Right cardiac atrium (tissue), 5 donors: ENCODE results near the gene KRT2. TPM values are rescaled to one million over a fixed set of nuclear protein-coding genes. Genes with fewer than 3 reads are reported as not detected.

Experiments
- ATAC-seq, 2 donors: fragments of 200-7000 bp; cut with Tn5 transposase; one replicate each; pipeline versions ENCODE4 v1.8.0 to v1.9.1; 2020; ENCODE audit warnings: moderate library complexity in 2 of 2, mild to moderate bottlenecking in 1 of 2
- DNase-seq, 3 donors: peaks; one replicate each; pipeline ENCODE4 v3.0.0-alpha.2; 2020
- H3K27ac ChIP-seq: one replicate; pipeline ENCODE4 v1.5.1; 2013; ENCODE audit warnings: mild to moderate bottlenecking, low read length, control low read depth, moderate library complexity
- H3K27me3 ChIP-seq: one replicate; pipeline ENCODE4 v1.6.1; 2013; ENCODE audit not compliant: control insufficient read depth, insufficient read depth
- H3K4me1 ChIP-seq: one replicate; pipeline ENCODE4 v1.6.1; 2013; ENCODE audit warnings: low read length; ENCODE audit not compliant: control insufficient read depth, insufficient read depth
- H3K4me3 ChIP-seq: one replicate; pipeline ENCODE4 v1.5.1; 2013; ENCODE audit warnings: low read length, control low read depth
- H3K9me3 ChIP-seq: one replicate; pipeline ENCODE4 v1.6.1; 2013; ENCODE audit warnings: low read length; ENCODE audit not compliant: control insufficient read depth
- WGBS: extraction: QIAGEN DNeasy Blood & Tissue Kit; methylation state at CpG from one replicate; pipeline ENCODE4 v1.1.7; 2013; 5-methylcytosine and 5-hydroxymethylcytosine counted together
- intact Hi-C, 4 donors: fragments of 100-400 bp; cut with DNase I; formaldehyde crosslinking; loops; one replicate each; pipeline versions ENCODE4 v1.11.0 to v1.14.0; 2022 to 2023
- polyA plus RNA-seq: library from polyadenylated mRNA; stranded (reverse); fragments of 200-250 nt; gene quantifications from one replicate; pipeline ENCODE4 v1.2.3, GENCODE V29; 2013
- total RNA-seq, 4 donors: library from RNA; stranded (reverse); fragmentation: NEBNext Ultra II Directional; extraction: Animal tissue kit (Norgen Biotek cat#: 25700); gene quantifications; one replicate each; pipeline ENCODE4 v1.2.1, GENCODE V29; 2021
- donor health status: healthy with polysubstance abuse.
- donor health status: DM: no; HTN: yes; CAD: no.
- donor health status: DM: no; HTN: no; CAD: no.
- donor health status: DM: no; HTN: yes; CAD: no; lungs with severe emphysema.
- donor health status: DM: yes; HTN: yes; CAD: no.

KRT2 gene
- total and polyA plus RNA-seq, 5 donors, result not detected

DNA sequence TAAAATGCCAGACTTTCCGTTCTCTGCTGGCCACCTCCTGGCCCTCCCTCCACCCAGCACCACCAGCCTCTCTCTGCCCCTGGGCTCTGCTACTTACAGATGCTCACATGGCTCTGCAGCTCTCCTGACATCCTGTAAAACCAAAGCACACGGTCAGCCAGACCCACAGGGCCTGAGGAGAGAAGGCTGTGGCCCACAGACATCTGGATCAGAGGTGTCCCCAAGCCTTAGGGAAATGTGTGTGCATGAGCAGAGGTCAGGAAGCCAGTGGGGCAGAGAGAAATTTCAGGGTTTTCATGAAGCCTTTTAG is 39.8 kb upstream of the KRT2 start:
- no peak overlapping the region for H3K27ac ChIP-seq
- intact Hi-C loops, result no loop called here
- WGBS, result 47% methylated on average over 2 of the region's 2 CpGs
- H3K4me3 ChIP-seq, result no peak overlapping the region
- ATAC-seq (no peak), DNase-seq (no peak)
- H3K9me3 ChIP-seq, result no peaks in the 10 kb centered on the region
- H3K27me3 ChIP-seq, result no peaks in the 10 kb centered on the region
- H3K4me1 ChIP-seq, result no peaks in the 10 kb centered on the region

DNA sequence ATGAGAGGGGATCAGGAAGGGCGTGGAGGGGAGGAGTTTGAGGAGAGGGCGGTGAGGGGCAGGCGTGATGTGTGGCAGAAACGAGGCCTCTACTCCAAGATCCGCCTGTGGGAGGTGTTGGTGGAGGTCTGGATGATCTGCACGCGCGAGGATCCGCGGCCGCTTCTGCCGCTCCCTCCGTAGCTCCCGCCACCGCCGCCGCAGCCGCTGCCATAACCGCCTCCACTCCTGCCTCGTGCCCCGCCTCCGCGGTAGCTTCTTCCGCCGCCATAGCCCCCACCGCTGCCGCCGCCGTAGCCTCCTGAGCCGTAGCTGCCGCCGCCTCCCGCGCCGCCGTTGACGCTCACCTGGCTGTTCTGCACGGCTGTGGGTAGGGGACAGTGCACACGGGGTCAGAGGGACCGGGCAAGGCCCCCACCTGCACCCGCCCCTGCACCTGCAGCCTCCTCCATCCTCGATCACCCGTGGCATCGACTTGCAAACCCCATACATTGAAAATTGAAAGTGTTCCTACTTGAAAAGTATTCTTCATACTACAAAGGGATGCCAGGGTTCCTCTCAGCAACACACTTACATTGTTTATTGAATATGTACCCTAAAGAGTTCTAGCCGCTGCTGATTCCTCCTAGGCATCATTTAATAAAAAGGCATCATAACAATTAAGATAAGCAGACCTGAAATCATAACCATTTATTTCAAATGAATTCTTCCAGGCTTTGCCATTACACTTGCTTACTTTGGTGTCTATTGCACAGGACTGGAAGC is 39.2 kb upstream of the KRT2 start:
- DNase-seq (peak in 2 of 3 donors; percentile 19 to 63), ATAC-seq (peak; percentile 37 to 42)
- no peaks in the 10 kb centered on the region for H3K4me1 ChIP-seq
- WGBS, result 5% methylated on average over 45 of the region's 45 CpGs
- H3K27ac ChIP-seq, result no peak overlapping the region
- no peaks in the 10 kb centered on the region for H3K27me3 ChIP-seq
- H3K9me3 ChIP-seq, result no peaks in the 10 kb centered on the region
- H3K4me3 ChIP-seq, result peak overlapping the region; percentile 3
- intact Hi-C loops, result no loop called here

DNA sequence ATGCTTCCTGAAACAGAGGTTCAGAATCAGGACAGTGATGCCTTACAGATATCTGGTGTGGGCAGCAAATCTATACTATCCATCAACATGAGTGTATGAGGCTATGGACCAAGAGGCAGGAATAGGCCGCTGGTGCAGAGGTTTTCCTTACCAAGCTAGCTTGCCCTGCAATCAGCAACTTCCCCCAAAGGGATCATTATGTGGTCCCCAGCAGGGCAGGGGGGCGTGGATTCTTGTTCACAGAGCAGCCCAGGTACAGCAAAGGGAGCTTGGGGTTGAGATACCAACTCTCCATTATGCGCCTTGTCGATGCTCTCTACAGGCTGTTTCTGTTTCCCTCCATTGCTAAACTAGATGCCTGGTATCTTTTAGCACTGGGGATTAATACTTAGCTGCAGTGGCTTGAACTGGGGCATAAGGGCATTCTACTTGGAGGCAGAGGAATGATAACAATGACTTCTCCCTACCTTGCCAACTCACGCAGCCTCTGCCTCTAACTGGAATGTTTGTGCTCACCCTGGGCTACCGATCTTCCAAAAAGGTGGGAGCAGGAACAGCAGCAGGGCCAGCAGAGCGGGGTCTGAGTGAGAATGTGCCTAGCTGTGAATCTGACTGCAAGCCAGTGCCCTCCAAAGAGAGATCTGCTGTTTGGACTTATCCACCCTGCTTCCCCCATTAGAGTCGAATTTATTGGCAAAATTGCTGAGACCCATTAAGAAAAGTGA is 38.5 kb upstream of the KRT2 start:
- Histone ChIP-seq H3K27ac (no peak overlapping the region), H3K4me3 (peak overlapping the region; percentile 3), H3K9me3 (no peaks in the 10 kb centered on the region), H3K4me1 (no peaks in the 10 kb centered on the region), H3K27me3 (no peaks in the 10 kb centered on the region)
- ATAC-seq, result no peak
- DNase-seq, result no peak
- intact Hi-C loops, result no loop called here
- 67% methylated on average over 8 of the region's 8 CpGs for WGBS

DNA sequence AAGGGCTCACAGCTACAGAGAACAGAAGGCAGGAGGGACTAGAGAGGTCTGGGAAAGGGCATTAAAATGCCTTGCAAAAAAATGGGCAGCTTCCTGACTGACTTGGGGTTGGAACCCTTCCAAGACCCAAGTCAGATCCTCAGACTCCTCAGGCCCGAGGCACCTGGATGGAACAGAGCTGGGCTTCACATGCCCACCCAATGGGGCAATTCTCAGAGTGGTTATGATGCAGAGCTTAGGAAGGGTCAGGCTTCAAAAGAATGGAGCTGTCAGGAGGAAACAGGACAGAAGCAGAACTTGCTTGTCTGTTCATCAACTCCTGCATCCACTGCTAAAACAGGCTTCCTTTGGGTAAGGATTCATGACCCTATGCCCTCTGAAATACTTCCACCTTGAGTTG is 37.9 kb upstream of the KRT2 start:
- Histone ChIP-seq H3K27ac (no peak overlapping the region), H3K4me3 (no peak overlapping the region), H3K4me1 (no peaks in the 10 kb centered on the region), H3K27me3 (no peaks in the 10 kb centered on the region), H3K9me3 (no peaks in the 10 kb centered on the region)
- no peak for ATAC-seq
- intact Hi-C loops, result no loop called here
- no peak for DNase-seq
- WGBS, result 76% methylated on average over 1 of the region's 1 CpG

DNA sequence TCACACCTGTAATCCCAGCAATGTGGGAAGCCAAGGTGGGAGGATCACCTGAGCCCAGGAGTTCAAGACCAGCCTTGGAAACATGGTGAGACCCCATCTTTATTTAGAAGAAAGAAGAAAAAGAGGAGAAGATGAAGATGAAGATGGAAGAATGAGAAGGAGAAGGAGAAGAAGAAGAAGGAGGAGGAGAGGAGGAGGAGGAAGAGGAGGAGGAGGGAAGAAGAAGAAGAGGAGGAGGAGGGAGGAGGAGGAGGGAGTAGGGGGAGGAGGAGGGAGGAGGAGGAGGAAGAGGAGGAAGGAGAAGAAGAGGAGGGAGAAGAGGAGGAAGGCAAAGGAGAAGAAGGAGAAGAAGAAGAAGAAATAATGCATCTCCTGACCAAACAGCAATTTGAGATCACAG is 37.2 kb upstream of the KRT2 start:
- no peak for ATAC-seq
- Histone ChIP-seq H3K4me3 (no peak overlapping the region), H3K27me3 (no peaks in the 10 kb centered on the region)

DNA sequence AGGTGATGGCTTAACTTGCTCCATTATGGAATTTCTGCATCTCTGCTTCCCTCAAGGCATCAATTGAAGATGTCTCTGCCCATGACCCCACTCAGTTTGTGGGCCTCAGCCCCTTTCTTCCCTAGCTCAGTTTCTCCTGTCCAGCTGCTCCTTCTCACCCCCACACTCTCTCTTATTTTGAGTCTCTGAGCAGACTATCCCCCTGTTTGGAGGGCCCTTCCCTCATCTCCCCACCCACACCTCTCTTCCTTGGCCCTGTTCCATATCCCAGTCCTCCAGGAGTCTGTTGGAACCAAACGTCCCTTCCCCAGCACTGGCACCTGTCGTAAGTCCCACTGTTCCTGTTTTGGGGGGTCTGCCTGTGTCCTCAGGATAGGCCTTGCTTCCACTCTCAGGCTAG is 36.5 kb upstream of the KRT2 start:
- DNase-seq (no peak), ATAC-seq (no peak)
- intact Hi-C loops, result no loop called here
- H3K9me3 ChIP-seq, result no peaks in the 10 kb centered on the region
- 64% methylated on average over 2 of the region's 2 CpGs for WGBS
- no peaks in the 10 kb centered on the region for H3K27me3 ChIP-seq
- H3K4me3 ChIP-seq, result no peak overlapping the region
- no peaks in the 10 kb centered on the region for H3K4me1 ChIP-seq
- H3K27ac ChIP-seq, result no peak overlapping the region

More for the DNA sequence above, 37.2 kb upstream of the KRT2 start:
- Histone ChIP-seq H3K9me3 (no peaks in the 10 kb centered on the region), H3K27ac (no peak overlapping the region), H3K4me1 (no peaks in the 10 kb centered on the region)
- intact Hi-C loops, result no loop called here
- DNase-seq, result no peak

DNA sequence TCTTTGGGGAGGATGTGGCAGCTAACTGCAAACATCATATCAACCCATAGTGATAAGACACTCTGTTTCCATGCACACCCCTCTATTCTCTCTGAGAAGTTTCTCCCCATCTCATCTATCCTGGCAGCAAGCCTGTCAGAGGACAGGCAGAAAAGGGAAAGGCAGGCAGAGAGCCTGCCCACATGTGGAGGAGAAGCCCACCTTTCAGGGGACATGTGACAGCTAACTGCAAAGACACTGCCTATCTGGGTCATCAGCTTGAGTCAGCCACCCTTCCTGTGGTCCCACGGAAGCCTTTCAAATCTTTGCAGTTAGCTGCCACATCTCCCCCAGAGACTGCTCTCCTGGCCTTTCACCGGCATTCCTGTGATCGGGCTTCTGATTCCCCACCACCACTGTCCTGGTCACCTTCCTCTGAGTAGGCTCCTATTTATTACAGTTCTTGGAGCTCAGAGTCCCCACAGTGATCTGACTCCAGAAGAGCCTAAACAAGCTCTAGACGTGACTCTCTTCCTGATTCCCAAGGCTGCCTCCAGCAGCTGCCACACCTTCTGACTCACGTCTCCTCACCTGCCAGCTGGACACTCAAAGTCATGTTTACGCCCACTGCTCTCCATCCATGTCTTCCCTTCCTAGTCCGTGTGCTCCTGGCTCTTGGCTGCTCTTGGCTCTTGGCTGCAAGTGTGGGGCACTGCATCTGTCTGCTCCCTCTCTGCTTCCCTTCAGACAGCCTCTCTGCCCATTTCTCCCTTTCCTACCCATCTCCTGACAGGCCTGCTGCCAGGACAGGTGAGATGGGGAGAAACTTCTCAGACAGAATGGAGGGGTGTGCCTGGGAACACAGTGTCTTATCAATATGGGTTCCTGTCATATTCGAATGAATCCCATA is 35.7 kb upstream of the KRT2 start:
- ATAC-seq, result no peak
- 78% methylated on average over 8 of the region's 8 CpGs for whole genome bisulfite sequencing
- intact Hi-C loops, result no loop called here
- Histone ChIP-seq H3K27ac (no peak overlapping the region), H3K9me3 (no peaks in the 10 kb centered on the region), H3K4me3 (no peak overlapping the region), H3K4me1 (no peaks in the 10 kb centered on the region), H3K27me3 (no peaks in the 10 kb centered on the region)
- no peak for DNase-seq

DNA sequence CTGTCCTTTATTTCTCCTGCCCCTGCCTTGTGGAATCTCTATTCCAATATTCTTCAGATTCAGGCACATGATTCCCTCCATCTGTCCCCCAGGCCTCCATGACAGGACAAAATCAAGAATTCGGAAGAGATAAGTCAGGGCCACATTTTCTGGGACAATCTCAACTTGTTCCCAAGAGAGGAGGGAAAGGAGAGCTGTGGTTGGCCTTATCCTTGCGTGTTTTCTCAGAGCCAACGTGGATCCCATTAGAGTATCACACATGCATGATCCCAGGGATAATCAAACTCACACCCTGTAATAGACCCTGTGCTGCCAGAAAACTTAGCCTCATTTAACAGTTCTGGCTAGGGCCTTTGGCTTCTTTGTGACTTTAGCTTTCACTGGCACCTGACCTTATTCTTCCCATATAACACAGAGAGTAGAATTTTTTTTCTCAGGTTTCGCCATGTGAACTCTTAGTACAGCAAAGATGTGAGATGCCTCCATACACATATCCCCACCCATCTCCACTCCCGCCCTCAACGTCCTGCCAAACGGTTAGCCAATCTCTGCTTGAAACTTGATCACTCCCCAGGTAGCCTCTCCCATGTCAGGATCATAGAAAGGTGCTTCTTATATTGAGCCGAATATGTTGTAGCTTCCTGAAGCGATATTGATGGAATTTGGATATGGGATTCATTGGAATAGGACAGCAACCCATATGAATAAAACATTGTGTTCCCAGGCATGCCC is 34.9 kb upstream of the KRT2 start:
- Histone ChIP-seq H3K27ac (no peak overlapping the region), H3K4me3 (no peak overlapping the region), H3K9me3 (no peaks in the 10 kb centered on the region), H3K27me3 (no peaks in the 10 kb centered on the region), H3K4me1 (no peaks in the 10 kb centered on the region)
- intact Hi-C loops, result no loop called here
- 70% methylated on average over 9 of the region's 9 CpGs for WGBS
- DNase-seq, result no peak
- no peak for ATAC-seq

DNA sequence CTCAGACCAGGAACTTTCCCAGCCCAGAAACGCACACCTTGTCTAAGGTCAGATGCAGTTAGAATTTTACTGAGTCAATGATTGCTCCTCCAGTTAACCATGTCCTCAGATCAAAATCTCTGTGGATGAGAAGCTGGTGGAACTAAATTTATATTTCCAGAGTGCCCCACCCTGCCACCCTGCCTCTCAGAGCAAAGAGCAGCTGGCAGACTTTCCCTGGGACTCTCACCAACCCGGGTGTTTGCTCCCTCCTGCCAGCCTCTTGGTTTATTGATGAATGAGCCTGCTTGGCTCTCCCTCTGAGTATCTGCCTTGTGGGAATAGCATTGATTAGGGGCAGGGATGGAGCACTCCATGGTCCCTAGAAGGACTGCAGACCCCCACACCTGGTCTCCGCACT is 34.1 kb upstream of the KRT2 start:
- no peak overlapping the region for H3K4me3 ChIP-seq
- no peaks in the 10 kb centered on the region for H3K27me3 ChIP-seq
- H3K4me1 ChIP-seq, result no peaks in the 10 kb centered on the region
- no peak overlapping the region for H3K27ac ChIP-seq
- H3K9me3 ChIP-seq, result no peaks in the 10 kb centered on the region
- intact Hi-C loops, result no loop called here
- WGBS, result 85% methylated on average over 3 of the region's 3 CpGs
- DNase-seq (no peak), ATAC-seq (no peak)

DNA sequence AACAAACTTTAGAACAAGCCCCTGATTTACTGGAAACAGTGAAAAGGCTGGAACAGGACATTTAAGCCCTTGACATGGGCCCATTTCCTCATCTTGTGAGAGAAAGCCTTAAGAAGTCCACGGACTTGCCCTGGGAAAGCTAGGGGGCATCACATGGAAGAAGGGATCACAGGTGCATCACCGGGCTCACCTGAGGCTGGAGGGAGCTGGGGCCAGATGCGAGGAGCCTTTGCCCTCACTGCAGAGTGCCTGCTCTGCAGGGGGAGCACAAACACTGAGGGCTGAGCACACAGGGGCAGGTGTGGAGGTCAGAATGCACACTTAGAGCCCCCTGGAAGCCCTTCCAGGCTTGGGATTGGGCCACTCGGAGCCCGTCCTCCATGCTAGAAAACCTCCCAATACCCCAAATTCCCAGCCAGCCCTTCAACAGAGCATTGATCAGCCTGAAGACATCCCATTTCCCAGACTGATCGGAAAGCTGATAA is 33.4 kb upstream of the KRT2 start:
- DNase-seq, result no peak
- WGBS, result 71% methylated on average over 6 of the region's 6 CpGs
- no peak for ATAC-seq
- Histone ChIP-seq H3K27me3 (no peaks in the 10 kb centered on the region), H3K4me1 (no peaks in the 10 kb centered on the region), H3K27ac (no peak overlapping the region), H3K4me3 (no peak overlapping the region), H3K9me3 (no peaks in the 10 kb centered on the region)
- intact Hi-C loops, result no loop called here
